ENCODE measurements around the gene OTX1.

The OTX1 gene

GRCh38 chr2:63056107-63057050 lies 5.7 kb downstream of the OTX1 start:
- no peak overlapping the region for H3K27ac ChIP-seq
- TF ChIP-seq CTCF (conservative IDR thresholded peaks at IDR 0.05) = no peak

GRCh38 chr2:63057249-63058143 lies 6.9 kb downstream of the OTX1 start:
- TF ChIP-seq CTCF (conservative IDR thresholded peaks at IDR 0.05) = no peak
- H3K27ac ChIP-seq = no peak overlapping the region

DNA sequence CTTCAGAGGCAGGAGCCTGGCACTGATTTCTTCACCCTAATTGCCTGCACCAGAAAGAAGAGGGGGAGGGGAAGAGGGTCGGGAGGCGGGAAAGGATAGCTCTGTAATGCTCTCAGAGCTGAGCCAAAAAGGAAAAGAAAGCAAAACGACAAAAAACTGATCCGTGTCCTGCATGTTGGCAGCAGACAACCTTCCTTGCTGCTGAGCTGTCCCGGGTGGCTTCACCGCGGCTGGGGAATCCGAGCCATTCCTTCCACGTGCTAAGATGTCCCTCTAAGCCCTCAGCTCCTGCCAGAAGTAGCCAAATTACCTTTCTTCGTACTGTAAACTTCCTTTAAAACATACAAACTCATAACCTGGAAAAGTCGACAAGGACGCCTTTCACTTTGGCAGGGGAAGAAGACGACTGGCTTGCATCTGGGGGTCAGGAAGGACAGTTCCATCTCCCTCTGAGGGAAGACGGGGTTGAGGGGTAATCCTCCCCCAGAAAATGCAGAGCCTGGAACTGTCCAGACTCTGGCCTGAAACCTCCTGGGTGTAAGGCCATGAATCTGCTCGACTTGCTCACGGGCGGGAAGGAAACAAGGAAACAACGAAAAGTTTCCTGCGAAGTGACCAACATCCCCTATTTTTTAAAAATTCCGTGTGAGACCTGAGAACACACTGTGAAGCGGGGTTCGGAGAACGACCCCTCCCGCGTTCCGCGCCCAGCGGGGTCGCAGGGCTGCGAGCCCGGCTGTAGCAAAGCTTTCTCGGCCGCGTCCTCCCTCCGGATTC lies 7.7 kb downstream of the OTX1 start:
- no peak for TF ChIP-seq CTCF (conservative IDR thresholded peaks at IDR 0.05)
- H3K27ac ChIP-seq = no peak overlapping the region

- no peak for TF ChIP-seq CTCF (conservative IDR thresholded peaks at IDR 0.05)
- H3K27ac ChIP-seq = no peak overlapping the region
Observed at GRCh38 chr2:63058921-63059792, 8.5 kb downstream of the OTX1 start.

DNA sequence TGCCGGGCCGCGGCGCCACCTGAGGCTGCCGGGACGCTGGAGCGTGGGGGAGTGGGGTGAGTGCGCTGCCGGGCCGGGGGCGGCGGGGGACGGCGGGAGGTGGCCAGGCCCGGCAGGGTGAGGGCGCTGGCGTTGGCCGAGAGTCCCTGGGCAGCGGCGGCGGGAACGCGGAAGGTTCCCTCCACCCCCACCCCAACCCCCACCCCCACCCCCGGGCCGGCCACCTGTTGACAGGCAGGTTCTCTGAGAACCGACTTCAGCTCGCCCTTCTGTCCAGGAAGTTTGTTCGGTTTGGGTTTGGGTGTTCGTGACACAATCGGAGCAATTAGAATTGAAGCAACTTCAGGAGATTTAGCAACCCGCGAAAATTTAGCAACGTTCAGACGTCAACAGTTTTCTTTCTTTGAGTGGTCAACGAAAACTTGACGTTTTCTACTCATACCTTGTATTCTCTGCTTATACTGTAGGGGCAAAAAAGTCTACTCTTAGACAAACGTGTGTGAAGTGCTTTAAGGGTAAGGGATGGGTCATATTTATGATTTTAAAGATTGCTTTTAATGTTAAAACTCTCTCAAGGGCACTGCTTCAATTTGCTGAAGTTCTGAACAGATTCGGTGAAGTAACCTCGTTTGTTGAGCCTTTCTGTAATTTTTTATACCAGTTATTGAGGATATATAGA lies 9.3 kb downstream of the OTX1 start:
- TF ChIP-seq CTCF (conservative IDR thresholded peaks at IDR 0.05) = no peak
- no peak overlapping the region for H3K27ac ChIP-seq

GRCh38 chr2:63060472-63060991 lies 9.9 kb downstream of the OTX1 start:
- no peak overlapping the region for H3K27ac ChIP-seq
- no peak for TF ChIP-seq CTCF (conservative IDR thresholded peaks at IDR 0.05)
